HUES64 (cell line): ENCODE data around the gene IL27RA.

Experiments
- H3K27ac ChIP-seq: 2 replicates; pipeline ENCODE4 v1.7.0; 2013; ENCODE audit warnings: low read depth, low read length, inconsistent platforms
- H3K27me3 ChIP-seq: 2 replicates; pipeline ENCODE4 v1.6.1; 2013; ENCODE audit warnings: mild to moderate bottlenecking, low read length; ENCODE audit not compliant: insufficient read depth
- H3K36me3 ChIP-seq: 2 replicates; pipeline ENCODE4 v1.6.1; 2013; ENCODE audit warnings: mild to moderate bottlenecking, low read length; ENCODE audit not compliant: insufficient read depth
- H3K4me1 ChIP-seq: 2 replicates; pipeline ENCODE4 v1.6.1; 2013; ENCODE audit warnings: mild to moderate bottlenecking, low read length, moderate library complexity; ENCODE audit not compliant: insufficient read depth
- H3K4me3 ChIP-seq: 2 replicates; pipeline ENCODE4 v1.5.1; 2013; ENCODE audit warnings: mild to moderate bottlenecking, low read length, moderate library complexity
- H3K9ac ChIP-seq: 2 replicates; pipeline ENCODE4 v1.6.1; 2013; ENCODE audit warnings: mild to moderate bottlenecking, low read depth, low read length
- H3K9me3 ChIP-seq: 2 replicates; pipeline ENCODE4 v1.6.1; 2013; ENCODE audit warnings: low read depth, low read length; ENCODE audit not compliant: insufficient read depth
- WGBS: fragments of 150-250, 120-280 bp; methylation state at CpG from one replicate; pipeline ENCODE4 v1.1.7; 2013; ENCODE audit warnings: missing lambda C conversion rate; 5-methylcytosine and 5-hydroxymethylcytosine counted together

Gene IL27RA

GRCh38 chr19:14093117-14093823 is 61.7 kb downstream of the IL27RA start:
- WGBS = 95% methylated on average over 9 of the region's 9 CpGs

GRCh38 chr19:14094854-14095253 is 63.3 kb downstream of the IL27RA start:
- H3K27ac ChIP-seq = no peak overlapping the region
- H3K36me3 ChIP-seq = no peaks in the 10 kb centered on the region
- no peak overlapping the region for H3K9ac ChIP-seq
- H3K4me1 ChIP-seq = no peaks in the 10 kb centered on the region
- H3K4me3 ChIP-seq = no peak overlapping the region
- peaks cover 7% of the 10 kb centered on the region for H3K9me3 ChIP-seq
- H3K27me3 ChIP-seq = no peaks in the 10 kb centered on the region
- 95% methylated on average over 7 of the region's 7 CpGs for WGBS

More at GRCh38 chr19:14093117-14093823, 61.7 kb downstream of the IL27RA start:
- peaks cover 7% of the 10 kb centered on the region for H3K36me3 ChIP-seq
- H3K9me3 ChIP-seq = peaks cover 7% of the 10 kb centered on the region
- peaks cover 6% of the 10 kb centered on the region for H3K27me3 ChIP-seq
- H3K9ac ChIP-seq = no peak overlapping the region
- no peak overlapping the region for H3K4me3 ChIP-seq
- no peak overlapping the region for H3K27ac ChIP-seq
- peaks cover 3% of the 10 kb centered on the region; the same call in 1 of the 2 replicates for H3K4me1 ChIP-seq

- H3K27me3 ChIP-seq = no peaks in the 10 kb centered on the region
- no peak overlapping the region for H3K4me3 ChIP-seq
- no peaks in the 10 kb centered on the region for H3K4me1 ChIP-seq
- H3K27ac ChIP-seq = no peak overlapping the region
- WGBS = 97% methylated on average over 11 of the region's 11 CpGs
- H3K9me3 ChIP-seq = peaks cover 7% of the 10 kb centered on the region
- no peak overlapping the region for H3K9ac ChIP-seq
- peaks cover 4% of the 10 kb centered on the region; the same call in 1 of the 2 replicates for H3K36me3 ChIP-seq
These were observed 64.9 kb downstream of the IL27RA start for GRCh38 chr19:14096272-14096992.

- Histone ChIP-seq H3K9ac (no peak overlapping the region), H3K4me1 (no peaks in the 10 kb centered on the region), H3K9me3 (peaks cover 7% of the 10 kb centered on the region), H3K4me3 (no peak overlapping the region), H3K27ac (no peak overlapping the region), H3K27me3 (no peaks in the 10 kb centered on the region), H3K36me3 (peaks cover 8% of the 10 kb centered on the region; the same call in 1 of the 2 replicates)
- WGBS = 88% methylated on average over 21 of the region's 21 CpGs
These were observed 66.1 kb downstream of the IL27RA start for GRCh38 chr19:14097532-14098151.

GRCh38 chr19:14101003-14101545 is 69.5 kb downstream of the IL27RA start:
- no peaks in the 10 kb centered on the region for H3K9me3 ChIP-seq
- H3K9ac ChIP-seq = no peak overlapping the region
- no peaks in the 10 kb centered on the region for H3K27me3 ChIP-seq
- no peak overlapping the region for H3K27ac ChIP-seq
- 94% methylated on average over 6 of the region's 6 CpGs for WGBS
- H3K36me3 ChIP-seq = peaks cover 15% of the 10 kb centered on the region; the same call in 1 of the 2 replicates
- no peak overlapping the region for H3K4me3 ChIP-seq
- no peaks in the 10 kb centered on the region for H3K4me1 ChIP-seq

- WGBS = 94% methylated on average over 11 of the region's 11 CpGs
- Histone ChIP-seq H3K27me3 (no peaks in the 10 kb centered on the region), H3K9me3 (no peaks in the 10 kb centered on the region), H3K4me3 (no peak overlapping the region), H3K4me1 (no peaks in the 10 kb centered on the region), H3K27ac (no peak overlapping the region), H3K9ac (no peak overlapping the region), H3K36me3 (peaks cover 15% of the 10 kb centered on the region; the same call in 1 of the 2 replicates)
These were observed 70.6 kb downstream of the IL27RA start for GRCh38 chr19:14102102-14102696.

GRCh38 chr19:14102756-14103155 is 71.2 kb downstream of the IL27RA start:
- Histone ChIP-seq H3K27me3 (no peaks in the 10 kb centered on the region), H3K4me1 (no peaks in the 10 kb centered on the region), H3K36me3 (peaks cover 15% of the 10 kb centered on the region; the same call in 1 of the 2 replicates), H3K4me3 (no peak overlapping the region), H3K9ac (no peak overlapping the region), H3K9me3 (no peaks in the 10 kb centered on the region), H3K27ac (no peak overlapping the region)
- WGBS = 94% methylated on average over 10 of the region's 10 CpGs
